ENCODE measurements around the gene CNTNAP3.
"Not testable (repeated sequence)": the region's sequence is repeated elsewhere in the genome, so short reads cannot be mapped to it uniquely, and the experiment has no call there.

The CNTNAP3 gene

DNA sequence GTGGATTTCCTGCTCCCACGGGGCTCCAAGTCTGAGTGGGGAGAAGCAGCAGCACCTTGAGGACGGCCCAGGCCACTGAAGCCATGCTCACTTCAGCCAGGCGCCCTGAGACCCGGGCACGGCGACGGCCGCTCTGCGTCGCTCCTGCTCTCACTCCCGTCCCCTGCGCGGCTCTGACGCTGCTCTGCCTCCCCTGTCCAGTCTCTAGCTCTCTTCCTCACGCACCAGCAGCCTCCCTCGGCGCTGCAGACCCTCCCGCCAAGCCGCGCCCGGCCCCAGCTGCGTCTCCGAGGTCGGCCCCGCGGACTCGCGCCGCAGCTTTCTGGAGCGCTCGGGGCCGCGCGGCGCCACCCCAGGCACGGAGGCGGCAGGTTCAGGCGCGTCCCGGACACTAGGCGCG lies at the start of gene CNTNAP3:
CNTNAP3 (minus strand) TSS at position 188 of the 400 bp plus-strand sequence; CDS start at position 85, 103 bp downstream.
- not testable (repeated sequence) for DNase-seq (ENCODE audit: low read depth in 1 of 2, low spot score in 1 of 2)

- not testable (repeated sequence) for DNase-seq (ENCODE audit: low read depth in 1 of 2, low spot score in 1 of 2)
Measured at GRCh38 chr9:39279995-39280394, 8.0 kb downstream of the CNTNAP3 start.

DNA sequence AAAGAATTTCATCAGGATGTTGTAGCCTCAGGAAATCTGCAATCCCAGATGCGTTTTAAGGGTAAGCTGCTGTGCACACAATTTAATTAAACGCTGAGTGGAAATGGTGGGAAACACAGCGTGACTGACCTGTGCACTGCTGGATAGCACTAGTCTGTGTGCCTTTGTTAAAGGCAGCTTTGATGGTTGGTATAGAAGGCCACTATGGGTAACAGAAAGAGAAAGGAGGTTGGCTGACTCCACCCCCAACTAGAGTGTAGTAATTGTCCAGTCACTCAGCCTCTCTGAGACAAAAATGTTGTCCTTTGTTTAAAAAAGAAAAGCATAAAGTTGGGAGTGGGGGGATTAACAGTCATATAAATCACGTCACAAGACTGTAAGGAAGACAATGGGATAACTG lies 45.5 kb downstream of the CNTNAP3 start:
- DNase-seq (ENCODE audit: low read depth in 1 of 2, low spot score in 1 of 2) = not testable (repeated sequence)

DNA sequence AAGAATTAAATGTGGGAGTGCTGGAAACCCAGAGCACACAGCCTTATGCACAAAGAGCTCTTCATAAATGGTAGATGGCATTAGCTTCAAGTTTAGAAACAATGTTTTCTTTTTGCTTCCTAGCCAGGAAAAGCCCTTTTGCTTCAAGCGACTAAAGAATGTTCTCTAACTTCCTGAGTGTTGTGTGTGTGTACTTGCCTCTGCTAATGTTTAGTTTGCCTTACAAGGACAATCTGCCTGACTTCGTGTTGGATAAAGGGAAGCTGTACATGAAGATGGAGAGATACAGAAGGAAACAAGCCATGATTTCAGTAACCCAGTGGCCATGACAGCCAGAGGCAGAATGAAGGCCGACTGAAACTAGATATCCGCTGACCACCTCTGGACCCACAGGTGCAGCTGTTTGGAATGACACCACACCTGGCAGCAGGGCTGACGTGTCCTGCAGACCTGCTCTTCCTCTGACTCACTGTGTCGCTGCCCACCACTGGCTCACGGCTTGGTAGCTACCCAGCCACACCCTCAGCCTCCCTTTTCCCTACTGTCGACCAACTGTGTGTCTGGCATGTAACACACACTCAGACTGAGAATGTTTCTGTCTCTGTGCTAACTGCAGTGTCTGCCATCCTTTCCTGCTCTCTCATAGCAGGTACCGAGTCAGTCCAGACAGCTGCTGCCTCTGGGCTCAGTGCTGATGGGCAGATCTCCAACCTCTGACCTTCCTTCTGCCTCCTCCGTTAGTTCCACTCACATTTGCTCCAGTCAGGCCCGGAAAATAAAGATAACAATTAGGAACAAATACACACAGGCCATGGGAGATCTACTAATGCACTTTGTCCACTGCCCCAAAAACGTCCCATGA lies 55.6 kb downstream of the CNTNAP3 start:
- not testable (repeated sequence) for DNase-seq (ENCODE audit: low read depth in 1 of 2, low spot score in 1 of 2)

GRCh38 chr9:39215976-39216375 lies 72.0 kb downstream of the CNTNAP3 start:
- DNase-seq (ENCODE audit: low read depth in 1 of 2, low spot score in 1 of 2) = not testable (repeated sequence)

- not testable (repeated sequence) for DNase-seq (ENCODE audit: low read depth in 1 of 2, low spot score in 1 of 2)
Measured at GRCh38 chr9:39209773-39210172, 78.2 kb downstream of the CNTNAP3 start.

DNA sequence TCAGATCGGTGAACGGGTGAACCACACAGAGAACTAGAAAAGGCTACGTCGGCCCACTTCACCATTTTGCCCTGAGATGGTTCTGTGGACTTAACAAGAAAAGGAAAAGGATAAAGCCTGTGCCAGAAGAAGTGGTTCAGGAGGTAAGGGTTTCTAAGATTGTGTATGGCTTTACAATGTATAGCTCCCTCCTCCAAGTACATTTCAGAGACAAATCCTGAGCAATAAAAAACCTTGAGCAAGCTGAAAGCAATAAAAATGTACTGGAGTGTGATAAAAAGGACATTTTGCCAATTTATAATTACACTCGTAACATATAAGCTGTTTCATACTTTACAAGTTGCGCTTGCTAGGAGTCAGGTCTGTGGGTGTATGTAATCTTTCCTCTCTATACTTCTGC lies 81.3 kb downstream of the CNTNAP3 start:
- DNase-seq (ENCODE audit: low read depth in 1 of 2, low spot score in 1 of 2) = not testable (repeated sequence)

DNA sequence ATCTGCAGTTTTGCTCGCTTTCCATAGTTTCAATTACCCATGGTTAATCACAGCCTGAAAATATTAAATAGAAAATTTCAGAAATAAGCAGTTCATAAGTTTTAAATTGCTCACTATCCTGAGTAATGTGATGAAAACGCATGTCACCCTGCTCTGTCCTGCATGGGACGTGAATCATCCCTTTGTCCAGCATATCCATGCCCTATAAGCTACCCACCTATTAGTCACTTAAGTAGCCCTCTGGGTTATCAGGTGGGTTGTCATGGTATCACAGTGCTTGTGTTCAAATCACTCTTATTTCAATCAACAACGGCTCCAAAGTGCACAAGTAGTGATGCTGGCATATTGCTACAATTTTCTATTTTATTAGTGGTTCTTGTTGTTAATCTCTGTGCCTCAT lies 82.1 kb downstream of the CNTNAP3 start:
- not testable (repeated sequence) for DNase-seq (ENCODE audit: low read depth in 1 of 2, low spot score in 1 of 2)

DNA sequence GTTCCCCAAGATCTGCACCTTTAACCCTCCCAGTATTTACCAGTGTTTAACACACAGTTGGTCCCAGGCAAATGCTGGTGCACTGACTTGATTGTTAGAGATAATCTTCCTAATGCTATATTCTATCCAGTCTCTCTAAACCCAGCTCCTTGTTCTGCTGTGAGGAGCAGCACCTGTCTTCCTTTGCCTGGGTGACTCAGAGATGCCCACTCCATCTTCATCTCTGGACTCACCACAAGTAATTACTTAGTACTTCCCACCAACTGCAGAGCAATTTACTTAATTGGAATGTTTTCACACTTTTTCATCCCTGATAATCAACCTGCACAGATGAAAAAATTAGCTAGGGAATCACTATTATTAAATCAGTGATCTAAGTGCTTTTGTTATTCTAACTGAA lies 87.6 kb downstream of the CNTNAP3 start:
- not testable (repeated sequence) for DNase-seq (ENCODE audit: low read depth in 1 of 2, low spot score in 1 of 2)

DNA sequence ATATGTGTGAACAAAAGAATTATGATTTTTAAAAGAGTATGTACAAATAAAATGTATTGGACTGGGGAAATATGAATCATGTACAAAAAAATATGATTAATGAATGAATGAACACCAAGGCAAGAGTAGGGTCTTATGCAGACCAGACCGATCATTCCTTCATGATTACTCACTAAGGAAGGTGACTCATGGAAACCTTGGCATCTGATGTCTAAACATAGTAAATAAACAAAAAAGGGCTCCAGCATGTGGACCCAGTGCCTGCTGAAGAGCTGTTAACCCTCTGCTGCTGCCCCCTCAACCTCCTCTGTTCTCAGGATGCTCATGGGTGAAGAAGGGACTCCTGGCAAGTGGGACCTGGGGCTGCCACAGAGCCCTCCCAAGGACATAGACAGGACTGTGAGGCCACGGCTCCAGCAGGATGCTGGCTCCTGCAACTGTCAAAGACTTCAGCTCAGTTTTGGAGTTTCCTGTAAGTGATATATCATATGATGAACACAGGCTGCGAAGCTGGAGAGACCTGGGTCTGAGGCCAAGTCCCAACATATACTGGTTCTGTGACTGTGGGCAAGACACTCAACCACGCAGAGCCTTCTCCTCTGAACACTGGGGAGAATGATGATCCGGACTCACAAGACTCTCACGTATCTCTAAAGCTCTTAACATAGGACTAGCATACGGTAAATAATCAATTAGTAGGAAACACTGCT lies 89.8 kb downstream of the CNTNAP3 start:
- not testable (repeated sequence) for DNase-seq (ENCODE audit: low read depth in 1 of 2, low spot score in 1 of 2)

DNA sequence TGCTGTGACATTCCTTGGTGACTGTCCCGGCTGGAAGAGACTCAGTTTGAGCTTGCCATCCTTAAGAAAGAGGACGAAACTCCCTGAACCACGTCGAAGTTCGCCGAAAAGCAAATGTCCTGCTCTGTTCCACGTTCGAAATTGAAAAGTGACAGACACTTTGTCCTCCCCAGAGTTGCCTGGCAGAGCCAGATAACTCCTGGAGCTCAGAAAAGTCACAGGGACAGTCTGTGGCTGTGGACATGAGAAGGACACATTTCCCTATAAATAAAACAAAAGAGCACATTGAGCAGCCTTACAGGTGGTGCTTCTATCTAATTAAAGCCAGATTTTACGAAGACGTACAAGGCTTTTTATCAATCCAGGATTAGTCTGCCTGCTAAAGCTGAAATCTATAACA lies 116.6 kb downstream of the CNTNAP3 start:
- not testable (repeated sequence) for DNase-seq (ENCODE audit: low read depth in 1 of 2, low spot score in 1 of 2)

DNA sequence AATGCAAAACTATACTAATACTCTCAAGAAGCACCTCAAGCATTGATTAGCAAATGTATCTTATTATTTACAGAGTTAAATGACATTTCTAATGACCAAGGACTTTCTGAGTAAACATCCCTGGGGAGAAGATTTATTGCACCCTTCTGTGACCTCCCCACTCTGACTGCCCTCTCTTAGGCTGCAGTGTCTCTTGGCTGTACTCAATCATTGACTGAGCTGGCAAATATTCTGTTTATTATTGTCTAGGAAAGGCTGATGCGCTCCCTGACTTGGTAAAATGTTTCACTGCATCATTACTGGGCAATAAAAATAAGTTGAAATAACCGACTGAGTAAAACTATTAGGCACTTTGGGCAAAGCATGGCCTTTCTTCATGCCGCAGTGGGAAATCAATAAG lies 130.3 kb downstream of the CNTNAP3 start:
- not testable (repeated sequence) for DNase-seq (ENCODE audit: low read depth in 1 of 2, low spot score in 1 of 2)

DNA sequence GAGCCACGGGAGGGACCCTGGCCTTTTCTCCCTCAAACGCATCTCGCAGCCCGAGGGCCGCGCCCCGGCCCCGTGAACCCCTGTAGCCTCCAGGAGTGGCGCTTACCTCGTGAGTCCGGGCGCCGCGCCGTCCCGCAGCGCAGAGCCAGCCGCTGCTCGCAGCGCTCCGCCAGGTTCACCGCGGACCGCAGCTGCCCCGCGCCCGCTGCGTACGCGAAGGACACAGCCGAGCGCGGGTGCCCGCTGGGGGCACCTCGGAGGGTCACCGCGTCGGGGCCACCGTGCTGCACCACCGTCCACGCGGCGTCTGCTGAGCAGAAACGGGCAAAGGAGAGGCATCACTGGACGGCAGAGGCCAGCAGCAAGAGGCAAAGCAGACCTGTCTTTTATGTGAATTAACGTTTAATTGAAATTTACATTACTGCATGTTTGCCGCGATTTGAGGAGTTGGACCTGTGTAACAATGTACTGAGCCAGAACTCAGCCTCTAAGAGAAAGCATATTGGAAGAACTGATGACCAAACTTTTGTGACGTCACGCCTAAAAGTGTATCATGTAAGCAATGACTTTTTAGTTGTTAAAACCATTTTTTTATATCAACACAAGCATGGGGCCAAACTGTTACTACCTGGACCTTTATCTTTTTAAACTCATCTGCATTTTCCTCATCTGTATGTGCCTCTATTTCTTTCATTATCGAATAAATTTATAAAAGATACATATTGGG lies 155.0 kb downstream of the CNTNAP3 start:
- DNase-seq (ENCODE audit: low read depth in 1 of 2, low spot score in 1 of 2) = not testable (repeated sequence)

- not testable (repeated sequence) for DNase-seq (ENCODE audit: low read depth in 1 of 2, low spot score in 1 of 2)
Measured at GRCh38 chr9:39121401-39121800, 166.6 kb downstream of the CNTNAP3 start.

DNA sequence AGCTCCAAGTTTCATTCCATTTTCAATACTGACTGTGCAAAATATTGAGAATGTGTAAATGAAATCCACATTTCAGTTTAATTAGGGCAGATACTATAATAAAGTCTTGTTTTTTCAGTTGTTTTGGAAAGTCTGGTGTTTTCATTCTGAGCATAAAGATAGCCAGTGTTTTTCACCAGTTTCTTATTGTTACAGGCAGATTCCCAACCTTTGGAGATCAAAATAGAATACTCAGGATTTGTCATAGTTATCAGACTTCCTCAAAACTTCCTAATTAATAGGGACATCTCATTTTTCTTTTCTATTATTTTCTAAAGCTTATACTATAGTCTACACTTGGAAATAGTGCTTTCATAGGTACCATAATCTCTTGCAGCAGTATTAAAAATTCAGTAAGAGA lies 176.2 kb downstream of the CNTNAP3 start:
- DNase-seq (ENCODE audit: low read depth in 1 of 2, low spot score in 1 of 2) = not testable (repeated sequence)

DNA sequence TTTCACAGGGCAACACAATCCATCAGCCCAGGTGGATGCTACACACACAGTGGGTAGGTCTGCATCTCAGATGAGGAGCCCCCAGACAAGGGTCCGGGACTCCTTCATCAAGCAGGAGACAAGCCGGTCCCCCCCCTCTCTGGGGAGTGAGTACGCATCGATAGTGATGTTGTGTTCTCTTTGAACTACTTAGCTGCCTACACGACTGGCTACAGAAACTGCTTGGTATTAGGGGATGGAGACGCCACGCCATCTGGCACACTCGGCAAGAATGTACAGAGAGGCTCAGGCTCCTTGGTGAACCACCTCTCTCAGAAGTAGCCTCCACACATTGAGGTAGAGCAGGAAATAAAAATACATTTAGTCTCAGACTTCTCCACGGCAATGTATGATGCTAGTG lies 179.8 kb downstream of the CNTNAP3 start:
- DNase-seq (ENCODE audit: low read depth in 1 of 2, low spot score in 1 of 2) = no peak

DNA sequence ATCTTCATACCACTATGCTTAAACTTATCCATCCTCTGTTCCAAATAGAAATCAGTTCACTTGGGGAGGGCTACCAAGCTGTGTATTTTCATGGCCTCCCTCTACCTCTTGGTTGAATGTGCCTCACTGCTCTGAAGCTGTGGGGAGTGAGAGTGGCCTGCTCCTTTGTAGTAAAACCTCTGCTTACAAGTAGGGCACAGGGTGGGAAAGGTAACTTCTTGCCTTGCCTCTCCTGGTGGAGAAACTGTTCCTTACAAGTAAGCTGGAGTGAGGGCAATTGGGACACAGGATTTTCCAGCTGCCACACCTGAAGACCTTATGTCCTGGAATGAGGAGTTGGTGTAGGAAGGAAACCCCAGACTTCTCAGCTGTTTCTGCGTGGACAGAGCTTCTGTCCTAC lies 190.8 kb downstream of the CNTNAP3 start:
- not testable (repeated sequence) for DNase-seq (ENCODE audit: low read depth in 1 of 2, low spot score in 1 of 2)

GRCh38 chr9:39085311-39085710 lies 202.7 kb downstream of the CNTNAP3 start:
- not testable (repeated sequence) for DNase-seq (ENCODE audit: low read depth in 1 of 2, low spot score in 1 of 2)

GRCh38 chr9:39082574-39082973 lies 205.4 kb downstream of the CNTNAP3 start:
- DNase-seq (ENCODE audit: low read depth in 1 of 2, low spot score in 1 of 2) = not testable (repeated sequence)

GRCh38 chr9:39080081-39080480 lies 207.9 kb downstream of the CNTNAP3 start:
- DNase-seq (ENCODE audit: low read depth in 1 of 2, low spot score in 1 of 2) = not testable (repeated sequence)

DNA sequence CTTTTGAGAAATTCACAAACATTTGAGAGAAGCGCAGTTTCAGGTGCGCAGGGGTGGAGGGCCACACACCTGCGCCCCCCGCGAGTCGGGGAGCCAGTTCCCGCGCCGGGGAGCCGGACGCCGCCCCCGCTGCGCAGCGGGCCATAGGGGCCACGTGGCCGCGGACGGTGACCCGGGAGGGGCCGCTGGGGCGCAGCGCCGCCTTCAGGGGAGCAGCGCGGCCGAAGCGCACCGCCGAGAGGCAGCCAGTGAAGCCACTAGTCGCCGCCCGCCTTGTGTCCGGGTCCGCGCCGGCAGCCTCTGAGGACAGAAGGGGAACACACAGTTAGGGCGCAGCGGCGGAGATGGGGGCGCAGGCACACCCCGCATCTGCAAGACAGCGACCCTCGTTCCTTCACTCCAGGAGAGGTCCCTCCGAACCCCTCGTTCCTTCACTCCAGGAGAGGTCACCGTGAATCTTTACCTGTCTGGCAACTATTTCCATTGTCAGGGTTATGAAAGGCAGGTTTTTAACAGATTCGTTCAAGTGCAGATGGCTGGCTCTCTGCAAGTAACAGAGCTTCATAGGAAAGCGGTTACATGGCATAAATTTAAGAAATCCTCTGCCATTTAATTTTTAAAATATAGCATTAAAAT lies 209.2 kb downstream of the CNTNAP3 start:
- DNase-seq (ENCODE audit: low read depth in 1 of 2, low spot score in 1 of 2) = not testable (repeated sequence)
